ENCODE results near the gene SAMD3.
"Not testable (repeated sequence)": the region's sequence is repeated elsewhere in the genome, so short reads cannot be mapped to it uniquely, and the experiment has no call there.

The SAMD3 gene

DNA sequence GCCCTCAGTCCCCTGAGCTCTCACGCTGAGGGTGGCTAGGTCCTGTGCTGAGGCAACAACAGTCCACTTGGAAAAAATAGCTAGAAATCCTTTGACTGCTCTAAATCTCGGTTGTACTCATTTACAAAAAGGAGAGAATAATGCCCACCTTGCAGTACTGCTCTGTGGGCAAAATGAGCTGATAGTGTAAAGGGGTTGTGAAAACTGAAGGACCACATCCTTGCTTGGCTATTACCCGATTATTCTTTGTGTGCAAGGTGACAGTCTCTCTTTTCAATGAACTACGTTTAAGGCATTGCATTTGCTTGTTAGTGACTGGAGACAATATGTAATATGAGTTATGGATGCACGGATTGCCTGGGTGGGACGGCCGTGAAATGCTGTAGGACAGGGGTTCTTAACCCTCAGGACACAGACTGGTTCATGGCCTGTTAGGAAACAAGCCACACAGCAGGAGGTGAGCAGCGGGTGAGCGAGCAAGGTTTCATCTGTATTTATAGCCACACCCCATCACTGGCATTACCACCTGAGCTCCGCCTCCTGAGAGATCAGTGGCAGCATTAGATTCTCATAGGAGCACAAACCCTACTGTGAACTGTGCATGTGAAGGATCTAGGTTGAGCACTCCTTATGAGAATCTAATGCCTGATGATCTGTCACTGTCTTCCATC, 14.6 kb downstream of the SAMD3 start:
- no peak for DNase-seq (ENCODE audit: low read depth)

DNA sequence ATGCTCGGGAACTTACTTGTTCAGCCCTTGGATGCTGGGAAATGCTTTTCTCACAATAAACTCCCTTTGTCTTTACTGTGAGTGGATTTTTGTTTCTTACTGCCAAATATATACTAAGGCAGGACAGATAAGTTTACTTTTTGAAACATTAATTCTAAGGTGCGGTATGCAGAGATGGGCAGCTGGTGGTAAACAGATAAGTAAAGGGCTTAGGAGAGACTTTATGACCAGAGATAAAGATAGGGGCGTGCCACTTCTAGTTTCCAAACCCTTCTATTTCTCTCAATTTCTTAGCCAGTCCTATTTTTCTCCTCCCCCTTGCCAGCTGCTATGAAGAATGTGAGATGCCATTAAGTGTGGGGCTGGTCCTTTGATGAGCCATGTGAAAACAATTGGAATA, 16.3 kb downstream of the SAMD3 start:
- no peak for DNase-seq (ENCODE audit: low read depth)

DNA sequence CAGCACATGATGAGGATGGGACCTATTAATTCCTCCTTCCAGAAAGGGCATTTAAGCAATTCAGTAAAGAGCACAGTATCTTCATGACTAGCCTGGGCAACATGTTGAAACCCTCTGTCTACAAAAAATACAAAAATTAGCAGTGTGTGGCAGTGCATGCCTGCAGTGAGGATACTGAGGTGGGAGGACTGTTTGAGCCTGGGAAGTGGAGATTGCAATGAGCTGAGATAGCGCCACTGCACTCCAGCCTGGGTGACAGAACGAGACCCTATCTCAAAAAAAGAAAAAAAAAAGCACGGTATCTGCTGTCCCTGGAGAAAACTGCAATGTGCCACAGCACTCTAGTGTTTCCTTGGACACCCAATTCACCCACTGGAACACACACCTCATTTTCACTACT, 18.4 kb downstream of the SAMD3 start:
- no peak for DNase-seq (ENCODE audit: low read depth)

DNA sequence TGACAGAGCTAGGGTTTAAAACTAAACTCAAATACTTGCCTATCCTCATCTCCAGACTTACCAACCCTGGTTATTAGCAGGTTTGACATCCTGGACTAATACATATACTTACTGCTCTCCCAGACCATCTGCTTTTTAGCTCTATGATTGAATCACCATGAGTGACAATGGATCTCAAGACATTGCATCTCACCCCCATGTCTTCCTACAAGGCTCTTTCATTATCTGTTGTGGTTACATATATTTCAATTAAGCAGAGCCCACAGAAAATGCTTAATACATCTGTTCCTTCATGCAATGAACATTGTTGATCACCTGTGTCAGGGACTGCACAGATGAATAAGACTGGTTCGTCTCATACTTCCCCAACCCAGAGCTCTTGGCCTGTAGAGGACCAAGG, 19.4 kb downstream of the SAMD3 start:
- DNase-seq (ENCODE audit: low read depth), result no peak

DNA sequence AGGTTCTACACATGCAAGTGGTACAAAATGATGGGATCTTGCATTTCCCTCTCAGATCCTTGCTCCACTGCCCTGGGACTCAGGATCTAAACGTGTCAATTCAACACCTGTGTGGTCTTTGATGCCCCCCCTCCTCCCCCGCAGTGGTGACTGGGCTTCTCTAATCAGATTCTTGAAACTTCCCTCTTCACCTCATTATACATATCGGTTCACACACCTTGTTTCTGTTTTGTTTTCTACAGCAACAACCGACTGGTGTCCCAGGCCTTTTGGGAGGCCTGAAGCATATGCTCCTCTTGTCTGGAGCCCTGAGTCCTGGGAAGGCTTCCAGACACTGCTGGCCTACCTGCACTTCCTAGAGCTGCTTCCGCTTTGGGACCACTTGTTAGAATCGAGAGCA, 20.0 kb downstream of the SAMD3 start:
- DNase-seq (ENCODE audit: low read depth), result no peak

DNA sequence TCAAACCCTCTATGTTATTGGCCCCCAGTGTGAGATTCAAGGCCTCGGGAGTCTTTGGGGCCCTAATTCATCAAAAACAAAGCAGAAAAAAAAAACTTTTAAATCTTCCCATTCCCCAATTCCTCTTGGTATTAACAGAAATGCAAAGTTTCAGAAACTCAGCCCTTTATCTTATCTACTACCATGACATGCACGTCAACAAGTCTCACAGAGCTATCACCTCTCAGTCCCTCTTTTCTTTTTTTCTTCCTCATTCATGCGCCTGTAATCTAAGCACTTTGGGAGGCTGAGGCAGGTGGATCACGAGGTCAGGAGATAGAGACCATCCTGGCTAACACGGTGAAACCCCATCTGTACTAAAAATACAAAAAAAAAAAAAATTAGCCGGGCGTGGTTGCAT, 22.7 kb downstream of the SAMD3 start:
- no peak for DNase-seq (ENCODE audit: low read depth)

DNA sequence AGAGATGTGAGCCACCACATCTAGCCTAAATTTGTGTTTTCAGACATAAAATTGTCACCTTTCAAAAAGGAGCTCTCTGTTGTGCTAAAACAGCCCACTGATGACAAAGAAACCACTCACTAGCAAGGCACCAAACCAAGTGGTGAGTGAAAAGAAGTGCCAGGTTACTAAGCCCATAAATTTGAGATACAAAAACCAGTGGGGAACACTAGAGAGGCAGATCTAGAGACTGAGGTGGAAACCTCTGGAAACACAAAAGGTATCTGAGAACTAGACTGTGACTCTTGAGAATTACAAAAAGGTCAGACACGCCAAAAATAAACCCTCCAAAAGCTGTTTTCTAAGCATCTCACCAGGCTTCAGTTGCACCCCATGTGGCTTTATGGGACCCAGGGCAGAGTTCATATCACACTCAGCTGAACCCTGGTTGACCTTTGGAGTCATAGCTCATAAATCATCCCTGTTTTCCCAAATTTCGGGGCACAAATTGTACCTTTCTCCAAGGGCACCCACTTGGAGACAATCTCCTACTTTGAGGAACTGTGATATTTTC, 24.2 kb downstream of the SAMD3 start:
- DNase-seq (ENCODE audit: low read depth), result no peak

DNA sequence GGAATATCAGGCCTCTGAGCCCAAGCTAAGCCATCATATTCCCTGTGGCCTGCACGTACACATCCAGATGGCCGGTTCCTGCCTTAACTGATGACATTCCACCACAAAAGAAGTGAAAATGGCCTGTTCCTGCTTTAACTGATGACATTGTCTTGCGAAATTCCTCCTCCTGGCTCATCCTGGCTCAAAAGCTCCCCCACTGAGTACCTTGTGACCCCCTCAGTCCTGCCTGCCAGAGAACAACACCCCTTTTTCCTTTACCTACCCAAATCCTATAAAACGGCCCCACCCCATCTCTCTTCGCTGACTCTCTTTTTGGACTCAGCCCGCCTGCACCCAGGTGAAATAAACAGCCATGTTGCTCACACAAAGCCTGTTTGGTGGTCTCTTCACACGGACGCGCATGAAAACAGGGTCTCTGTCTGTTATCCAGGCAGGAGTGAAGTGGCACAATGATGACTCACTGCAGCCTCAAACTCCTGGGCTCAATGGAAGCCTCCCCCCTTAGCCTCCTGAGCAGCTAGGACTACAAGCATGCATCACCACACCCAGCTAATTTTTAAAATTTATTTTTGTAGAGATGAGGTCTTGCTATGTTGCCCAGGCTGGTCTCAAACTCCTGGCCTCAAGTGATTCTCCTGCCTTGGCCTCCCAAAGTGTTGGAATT, 24.8 kb downstream of the SAMD3 start:
- DNase-seq (ENCODE audit: low read depth), result not testable (repeated sequence)

DNA sequence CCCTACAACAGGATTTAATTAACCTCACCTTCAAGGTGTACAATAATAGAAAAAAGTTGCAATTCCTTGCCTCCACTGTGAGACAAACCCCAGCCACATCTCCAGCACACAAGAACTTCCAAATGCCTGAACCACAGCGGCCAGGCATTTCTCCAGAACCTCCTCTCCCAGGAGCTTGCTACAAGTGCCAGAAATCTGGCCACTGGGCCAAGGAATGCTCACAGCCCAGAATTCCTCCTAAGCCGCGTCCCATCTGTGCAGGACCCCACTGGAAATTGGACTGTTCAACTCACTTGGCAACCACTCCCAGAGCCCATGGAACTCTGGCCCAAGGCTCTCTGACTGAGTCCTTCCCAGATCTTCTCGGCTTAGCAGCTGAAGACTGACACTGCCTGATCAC, 28.3 kb downstream of the SAMD3 start:
- DNase-seq (ENCODE audit: low read depth), result peak; percentile 31

DNA sequence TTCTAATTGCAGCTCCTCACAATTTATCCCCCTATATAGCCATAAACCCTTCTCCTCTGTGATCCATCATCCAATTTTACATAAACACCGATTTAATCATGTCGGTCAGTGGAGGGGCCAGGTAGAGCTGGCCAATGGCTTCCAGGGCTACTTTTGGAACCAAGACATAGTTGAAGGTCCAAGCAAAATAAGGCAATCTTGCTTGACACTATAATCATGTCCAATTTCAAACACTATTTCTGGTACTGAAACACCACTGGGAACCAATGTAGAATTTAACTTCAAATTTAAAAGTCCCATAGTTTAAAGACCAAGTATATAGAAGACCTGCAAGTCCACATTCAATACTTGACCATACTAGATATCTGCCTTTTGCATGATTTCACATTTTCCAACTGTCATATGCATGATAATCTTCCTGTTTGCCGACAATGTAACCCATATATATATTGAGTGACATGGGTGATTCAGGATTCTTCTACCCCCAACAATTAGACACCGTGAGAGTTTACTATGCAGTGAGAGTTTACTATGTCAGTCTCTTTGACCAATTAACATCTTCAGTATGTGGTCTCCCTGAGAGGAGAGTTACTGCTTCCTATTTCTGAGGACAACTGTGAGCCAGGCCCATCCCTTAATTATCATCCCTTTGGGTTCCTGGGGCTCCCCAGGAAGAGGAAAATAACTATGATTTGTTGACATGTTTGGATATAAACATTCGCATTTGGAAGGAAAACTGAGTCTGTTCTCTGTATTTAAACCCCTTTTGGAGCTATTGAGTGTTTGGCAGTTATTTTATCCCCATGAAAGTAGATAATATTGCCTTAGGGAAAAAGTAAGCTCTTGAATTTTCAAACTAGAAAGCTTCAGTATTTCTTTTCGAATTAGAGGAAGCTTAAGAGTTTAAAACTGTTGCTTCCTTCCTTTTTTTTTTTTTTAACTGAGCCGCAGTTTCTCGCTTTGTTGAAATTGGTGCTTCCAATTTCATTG, 31.8 kb downstream of the SAMD3 start:
- DNase-seq (ENCODE audit: low read depth), result no peak

DNA sequence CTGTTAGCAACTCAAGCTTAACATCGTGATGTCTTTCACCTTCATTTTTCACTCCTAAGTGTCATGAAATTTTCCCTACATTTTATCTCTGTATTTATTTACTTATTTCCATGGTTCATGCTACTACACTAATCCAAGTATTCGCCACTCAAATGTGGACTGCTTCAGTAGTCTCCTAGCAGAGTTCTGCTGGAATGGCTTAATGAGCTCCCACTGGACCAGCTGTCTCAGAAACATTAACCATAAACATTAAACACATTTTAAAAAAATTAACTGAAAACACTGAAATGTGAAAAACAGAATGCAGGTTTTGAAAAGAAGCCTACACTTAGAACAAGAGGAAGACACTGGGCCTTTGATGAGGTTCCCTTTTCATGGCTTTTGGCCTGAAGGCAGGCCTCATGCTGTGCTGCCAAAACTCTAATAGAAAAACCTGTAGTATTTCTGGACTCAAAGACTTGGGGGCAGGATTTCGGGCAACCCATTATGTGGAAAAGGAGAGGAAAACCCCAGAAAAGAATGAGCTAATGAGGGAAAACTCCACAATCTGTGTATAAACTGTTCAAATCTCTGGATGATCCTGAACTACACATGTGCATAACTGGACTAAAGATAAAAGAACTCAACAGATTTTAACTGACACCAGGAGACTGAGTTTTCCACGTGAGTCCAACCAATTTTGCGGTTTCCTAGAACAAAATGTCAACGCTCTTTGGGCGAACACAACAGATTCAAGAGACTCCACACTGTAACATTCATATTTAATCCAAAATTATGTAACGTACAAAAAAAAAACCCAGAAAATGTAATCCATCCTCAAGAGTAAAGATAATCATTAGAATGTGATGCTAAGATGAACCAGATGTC, 33.0 kb downstream of the SAMD3 start:
- DNase-seq (ENCODE audit: low read depth), result no peak

DNA sequence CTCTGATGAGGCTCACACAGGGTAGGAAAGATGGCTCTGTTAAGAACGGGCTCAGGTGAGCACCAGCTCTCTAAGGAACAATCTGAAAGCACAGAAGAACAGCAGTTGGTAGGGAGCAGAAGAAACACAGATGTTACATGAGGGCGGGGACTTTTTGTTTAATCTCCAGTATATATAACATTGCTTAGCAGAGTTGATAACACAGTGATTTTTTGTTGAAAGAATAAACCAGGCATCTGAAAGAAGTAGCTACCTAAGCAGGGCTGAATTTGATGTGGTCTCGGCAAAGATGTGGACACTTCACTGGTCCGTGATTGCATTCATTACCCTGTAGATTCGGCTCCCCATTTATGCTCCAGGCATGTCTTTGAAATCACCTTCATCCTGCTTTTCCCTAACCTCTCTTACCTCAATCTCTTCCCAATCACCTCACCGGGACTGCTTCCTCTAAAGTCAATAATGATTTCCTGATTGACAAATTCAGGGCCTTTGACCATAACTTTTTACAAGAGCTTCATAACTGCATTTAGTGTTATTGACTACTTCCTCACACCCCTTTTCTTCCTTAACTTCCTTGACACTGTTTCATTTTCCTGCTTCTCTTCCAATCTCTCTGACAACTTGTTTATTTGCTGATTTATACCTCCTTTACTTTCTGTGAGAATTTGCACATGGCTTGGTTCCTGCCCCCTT, 34.4 kb downstream of the SAMD3 start:
- no peak for DNase-seq (ENCODE audit: low read depth)

DNA sequence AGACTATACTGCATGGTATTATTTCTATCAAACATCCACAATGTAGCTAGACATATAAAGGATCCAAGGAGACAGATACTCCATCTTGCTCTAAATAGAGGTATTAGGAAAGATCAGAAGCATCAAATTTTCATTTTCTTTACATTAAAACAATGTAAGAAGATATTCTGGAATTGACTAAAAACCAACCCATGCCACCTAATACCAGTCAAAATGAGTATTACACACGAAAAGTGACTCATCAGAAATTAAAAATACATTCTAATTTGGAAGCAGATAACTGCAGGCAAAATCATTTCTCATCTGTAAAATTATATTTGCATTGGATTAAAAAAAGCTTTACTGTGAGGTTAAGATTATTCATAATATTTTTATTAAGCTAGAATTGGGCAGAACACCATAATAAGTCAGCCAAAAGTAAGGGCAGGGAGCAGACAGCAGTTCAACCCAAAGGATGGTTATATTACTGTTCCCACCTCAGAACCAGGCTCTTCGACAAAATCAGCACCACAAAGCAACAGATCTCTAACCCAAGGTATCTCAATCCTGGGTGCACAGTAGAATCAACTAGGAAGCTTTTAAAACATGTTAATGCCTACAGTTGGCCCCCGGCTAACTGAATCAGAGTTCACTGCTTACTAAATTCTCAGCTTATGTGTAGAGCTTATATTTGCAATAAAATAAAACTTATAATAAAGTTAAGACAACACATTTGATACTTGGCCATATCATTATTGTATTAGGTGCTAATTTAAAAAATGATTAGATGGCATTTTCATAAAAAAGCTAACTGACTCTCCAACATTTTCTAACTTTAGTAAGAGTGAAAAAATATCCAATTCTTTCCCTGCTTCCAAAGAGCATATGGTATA, 35.2 kb downstream of the SAMD3 start:
- no peak for DNase-seq (ENCODE audit: low read depth)

DNA sequence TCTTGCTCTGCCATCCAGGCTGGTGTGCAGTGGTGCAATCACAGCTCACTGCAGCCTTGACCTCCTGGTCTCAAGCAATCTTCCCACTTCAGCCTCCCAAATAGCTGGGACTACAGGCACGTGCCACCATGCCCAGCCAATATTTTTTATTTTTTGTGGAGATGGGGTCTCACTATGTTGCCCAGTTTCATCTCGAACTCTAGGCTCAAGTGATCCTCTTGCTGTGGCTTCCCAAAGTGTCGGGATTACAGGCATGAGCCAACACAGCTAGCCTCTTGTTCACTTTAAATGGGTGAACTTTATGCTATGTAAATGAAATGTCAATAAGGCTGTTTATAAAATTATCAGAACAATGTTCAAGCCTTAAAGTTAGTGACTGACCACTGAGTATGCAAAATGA, 37.1 kb downstream of the SAMD3 start:
- no peak for DNase-seq (ENCODE audit: low read depth)

DNA sequence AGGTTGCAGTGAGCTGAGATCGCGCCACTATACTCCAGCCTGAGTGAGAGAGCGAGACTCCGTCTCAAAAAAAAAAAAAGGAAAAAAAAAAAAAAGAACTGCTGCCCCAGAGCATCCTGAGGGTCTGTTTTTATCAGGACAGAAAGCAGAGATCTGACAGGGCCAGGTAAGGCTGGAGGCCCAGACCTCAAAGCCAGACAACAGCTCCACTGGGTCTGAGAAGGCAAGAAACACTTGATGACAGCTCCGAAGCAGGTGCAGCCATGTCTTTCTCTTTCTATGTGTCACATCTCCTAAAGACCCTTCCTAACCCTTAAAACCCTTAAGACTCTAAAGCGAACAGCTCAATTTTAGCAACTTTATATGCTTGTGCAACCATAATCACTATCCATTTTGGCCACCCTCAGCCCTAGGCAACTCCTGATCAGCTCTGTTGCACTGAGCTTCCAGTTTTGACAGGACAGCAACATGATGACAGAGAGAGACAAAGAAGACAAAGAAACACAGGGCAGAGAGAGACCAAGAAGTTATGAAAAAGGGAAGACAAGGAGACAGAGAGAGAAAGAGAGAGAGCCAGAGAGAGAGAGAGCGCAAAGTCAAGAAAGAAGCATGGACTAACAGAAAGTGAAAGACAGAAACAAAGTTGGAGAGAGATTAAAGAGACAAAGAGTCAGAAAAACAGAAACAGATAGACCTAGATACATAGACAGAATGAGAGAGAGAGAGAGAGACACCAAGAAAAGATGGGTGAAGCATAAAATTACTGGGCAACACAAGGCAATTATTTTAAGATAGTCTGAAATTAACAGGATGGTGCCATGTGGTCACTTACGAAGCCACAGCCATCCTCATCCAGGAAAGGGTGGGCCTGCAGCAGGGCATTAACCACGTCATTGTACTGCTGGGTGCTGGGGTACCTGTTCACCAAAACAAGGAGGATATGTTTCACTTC, 39.2 kb downstream of the SAMD3 start:
- no peak for DNase-seq (ENCODE audit: low read depth)

DNA sequence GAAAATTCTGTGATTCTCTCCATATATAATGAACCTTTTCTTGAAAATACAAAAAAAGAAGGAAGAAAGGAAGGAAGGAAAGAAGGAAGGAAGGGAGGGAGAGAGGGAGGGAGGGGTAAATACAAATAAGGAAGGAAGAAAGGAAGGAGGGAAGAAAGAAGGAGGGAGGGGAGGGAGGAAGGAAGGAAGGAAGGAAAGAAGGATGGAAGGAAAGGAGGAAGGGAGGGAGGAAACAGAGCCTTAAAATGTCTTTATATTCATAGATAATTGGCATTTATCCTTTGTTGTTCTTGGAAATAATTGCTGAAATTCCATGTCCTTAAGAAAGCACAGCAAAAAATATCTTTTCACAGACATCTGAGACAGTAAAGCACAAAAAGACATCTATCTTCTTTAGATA, 40.3 kb downstream of the SAMD3 start:
- DNase-seq (ENCODE audit: low read depth), result no peak

DNA sequence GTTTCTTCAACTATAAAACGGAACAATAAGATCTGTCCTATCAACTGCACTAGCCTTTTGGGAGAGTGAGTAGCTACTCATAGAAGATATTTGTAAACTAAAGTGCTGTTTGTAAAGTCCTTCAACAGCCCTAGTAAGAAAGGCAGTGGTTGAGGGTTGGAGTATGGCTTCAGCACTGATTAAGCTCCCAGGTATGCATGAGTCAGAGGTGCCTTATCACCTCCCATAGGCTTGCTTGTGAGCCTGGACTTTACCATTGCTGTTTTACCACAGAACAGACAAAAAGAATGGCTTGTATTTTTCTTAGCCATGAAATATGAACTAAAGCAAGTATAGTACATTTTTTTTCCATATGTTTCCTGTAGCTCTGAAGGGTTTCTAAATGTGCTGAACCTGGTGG, 44.1 kb downstream of the SAMD3 start:
- DNase-seq (ENCODE audit: low read depth), result peak; percentile 44

DNA sequence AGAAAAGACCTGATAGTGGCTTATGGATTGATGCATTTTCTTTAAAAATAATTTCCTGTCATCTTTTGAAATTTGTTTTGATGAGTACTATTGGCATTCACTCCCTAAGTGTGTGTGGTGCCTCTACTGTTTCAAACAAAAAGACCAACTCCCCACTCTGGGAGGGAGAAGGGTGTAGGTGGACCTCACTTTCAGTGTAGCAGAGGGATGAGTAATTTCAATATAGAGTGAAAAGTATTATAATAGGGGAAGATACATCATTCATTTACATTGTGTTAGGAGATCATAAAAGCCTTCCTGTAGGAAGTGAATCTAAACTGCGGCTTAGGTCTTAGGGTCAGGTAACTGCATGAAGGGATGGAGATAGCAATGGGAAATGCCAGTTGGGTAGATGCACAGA, 46.4 kb downstream of the SAMD3 start:
- DNase-seq (ENCODE audit: low read depth), result no peak
